HG02642 (cell line): ENCODE measurements around the gene NAP1L1.
"Not testable (repeated sequence)": the region's sequence is repeated elsewhere in the genome, so short reads cannot be mapped to it uniquely, and the experiment has no call there.

Source experiments
- ATAC-seq: cut with Tn5 transposase; IDR thresholded peaks from one replicate; pipeline ENCODE4 v1.9.1; 2021; ENCODE audit warnings: mild to moderate bottlenecking; ENCODE audit not compliant: unreplicated experiment, poor library complexity

The NAP1L1 gene

DNA sequence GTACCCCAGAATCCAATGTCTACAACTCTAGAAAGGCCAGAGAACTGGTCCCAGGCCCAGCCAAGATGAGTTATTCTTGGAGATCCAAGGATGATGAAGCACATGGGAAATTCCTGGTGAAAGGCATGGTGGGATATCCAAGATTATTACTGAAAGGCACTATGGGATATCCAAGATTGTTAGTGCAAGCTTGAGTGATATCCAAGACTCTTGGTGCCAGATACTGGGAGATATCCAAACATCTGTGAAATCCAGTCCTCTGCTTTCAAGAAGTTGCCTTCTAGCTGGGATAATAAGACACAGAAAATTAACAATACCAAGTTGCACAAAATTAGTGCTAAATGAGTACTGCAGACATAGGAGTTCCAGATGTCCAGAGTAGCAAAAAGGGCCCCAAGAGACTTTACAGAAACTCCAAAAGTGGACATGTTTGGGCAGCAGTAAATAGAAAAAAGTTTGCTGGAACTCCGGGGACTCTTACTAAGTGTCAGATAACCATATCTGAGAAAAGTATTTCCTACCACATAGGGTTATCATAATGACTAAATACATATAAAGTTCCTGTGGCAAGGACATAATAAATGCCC, 87.5 kb downstream of the NAP1L1 start:
- ATAC-seq = no peak

GRCh38 chr12:75995691-75996090, 88.8 kb downstream of the NAP1L1 start:
- no peak for ATAC-seq

- ATAC-seq = no peak
Measured at GRCh38 chr12:75994069-75994740, 90.3 kb downstream of the NAP1L1 start.

GRCh38 chr12:75991753-75992152, 92.7 kb downstream of the NAP1L1 start:
- ATAC-seq = no peak

GRCh38 chr12:75990189-75990912, 94.1 kb downstream of the NAP1L1 start:
- no peak for ATAC-seq

DNA sequence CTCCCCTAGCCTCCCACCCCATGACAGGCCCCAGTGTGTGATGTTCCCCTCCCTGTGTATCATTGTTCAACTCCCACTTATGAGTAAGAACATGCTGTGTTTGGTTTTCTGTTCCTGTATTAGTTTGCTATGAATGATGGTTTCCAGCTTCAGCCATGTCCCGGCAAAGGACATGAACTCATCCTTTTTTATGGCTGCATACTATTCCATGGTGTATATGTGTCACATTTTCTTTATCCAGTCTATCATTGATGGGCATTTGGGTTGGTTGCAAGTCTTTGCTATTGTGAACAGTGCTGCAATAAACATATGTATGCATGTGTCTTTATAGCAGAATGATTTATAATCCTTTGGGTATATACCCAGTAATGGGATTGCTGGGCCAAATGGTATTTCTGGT, 96.8 kb downstream of the NAP1L1 start:
- not testable (repeated sequence) for ATAC-seq
